ENCODE measurements around the gene GALNTL6. TPM values are rescaled to one million over a fixed set of nuclear protein-coding genes. Genes with fewer than 3 reads are reported as not detected.
"Not testable (repeated sequence)": the region's sequence is repeated elsewhere in the genome, so short reads cannot be mapped to it uniquely, and the experiment has no call there.

The GALNTL6 gene
- total RNA-seq, 2 donors from 2014 or later = 0.08 TPM; not detected in 1

GRCh38 chr4:173041482-173041881 is 1228.3 kb downstream of the GALNTL6 start:
- no peaks in the 10 kb centered on the region for H3K27me3 ChIP-seq
- no peaks in the 10 kb centered on the region for H3K4me1 ChIP-seq
- no peaks in the 10 kb centered on the region for H3K9me3 ChIP-seq
- no peak for TF ChIP-seq CTCF (IDR thresholded peaks at IDR 0.05)
- H3K27ac ChIP-seq = no peak overlapping the region
- H3K36me3 ChIP-seq = no peaks in the 10 kb centered on the region
- no peak overlapping the region for H3K4me3 ChIP-seq
- DNase-seq (ENCODE audit: low spot score) = no peak

DNA sequence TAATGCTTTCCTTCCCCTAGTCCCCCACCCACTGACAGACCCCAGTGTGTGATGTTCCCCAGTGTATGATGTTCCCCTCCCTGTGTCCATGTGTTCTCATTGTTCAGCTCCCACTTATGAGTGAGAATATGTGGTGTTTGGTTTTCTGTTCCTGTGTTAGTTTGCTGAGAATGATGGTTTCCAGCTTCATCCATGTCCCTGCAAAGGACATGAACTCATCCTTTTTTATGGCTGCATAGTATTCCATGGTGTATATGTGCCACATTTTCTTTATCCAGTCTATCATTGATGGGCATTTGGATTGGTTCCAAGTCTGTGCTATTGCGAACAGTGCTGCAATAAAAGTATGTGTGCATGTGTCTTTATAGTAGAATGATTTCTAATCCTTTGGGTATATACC is 1228.9 kb downstream of the GALNTL6 start:
- H3K27me3 ChIP-seq; H3K9me3 ChIP-seq; H3K36me3 ChIP-seq; H3K4me1 ChIP-seq; H3K4me3 ChIP-seq; H3K27ac ChIP-seq; DNase-seq (ENCODE audit: low spot score): not testable (repeated sequence)

DNA sequence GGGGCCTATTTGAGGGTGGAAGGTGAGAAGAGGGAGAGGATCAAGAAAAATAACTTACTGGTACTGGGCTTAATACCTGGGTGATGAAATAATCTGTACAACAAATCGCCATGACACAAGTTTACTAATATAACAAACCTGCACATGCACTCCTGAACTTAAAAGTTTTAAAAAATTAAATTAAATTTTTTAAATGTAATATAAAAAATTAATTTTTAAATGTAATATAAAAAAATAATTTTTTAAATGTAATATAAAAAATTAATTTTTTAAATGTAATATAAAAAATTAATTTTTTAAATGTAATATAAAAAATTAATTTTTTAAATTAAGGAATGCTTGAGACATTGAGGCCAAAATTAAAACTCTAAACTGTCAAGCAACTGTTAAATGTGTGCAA is 1231.1 kb downstream of the GALNTL6 start:
- no peak for TF ChIP-seq CTCF (IDR thresholded peaks at IDR 0.05)
- Histone ChIP-seq H3K4me3 (no peak overlapping the region), H3K27me3 (no peaks in the 10 kb centered on the region), H3K9me3 (no peaks in the 10 kb centered on the region), H3K36me3 (no peaks in the 10 kb centered on the region), H3K27ac (no peak overlapping the region), H3K4me1 (no peaks in the 10 kb centered on the region)
- no peak for DNase-seq (ENCODE audit: low spot score)

DNA sequence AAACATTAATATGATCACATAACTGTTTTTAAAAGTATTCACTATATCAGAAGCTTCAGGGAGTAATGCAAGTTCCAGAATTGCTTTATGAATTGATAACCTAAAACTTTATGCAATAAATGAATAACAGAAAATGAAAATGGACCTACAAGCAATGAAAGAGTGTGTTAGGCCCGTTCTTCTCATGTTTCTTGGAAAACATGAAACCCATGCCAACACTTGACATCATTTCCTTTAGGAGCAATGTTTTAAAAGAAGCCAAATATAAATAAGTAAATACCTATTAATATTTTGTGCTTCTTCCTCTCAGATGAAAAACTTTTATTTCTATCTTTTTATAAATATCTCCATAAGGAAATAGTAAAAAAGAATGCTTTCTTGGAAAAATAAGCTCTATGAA is 1232.4 kb downstream of the GALNTL6 start:
- Histone ChIP-seq H3K4me3 (no peak overlapping the region), H3K36me3 (no peaks in the 10 kb centered on the region), H3K4me1 (no peaks in the 10 kb centered on the region), H3K9me3 (no peaks in the 10 kb centered on the region), H3K27me3 (no peaks in the 10 kb centered on the region), H3K27ac (no peak overlapping the region)
- no peak for TF ChIP-seq CTCF (IDR thresholded peaks at IDR 0.05)
- no peak for DNase-seq (ENCODE audit: low spot score)

GRCh38 chr4:173046144-173046543 is 1232.9 kb downstream of the GALNTL6 start:
- Histone ChIP-seq H3K27ac (no peak overlapping the region), H3K36me3 (no peaks in the 10 kb centered on the region), H3K27me3 (no peaks in the 10 kb centered on the region), H3K9me3 (no peaks in the 10 kb centered on the region), H3K4me1 (no peaks in the 10 kb centered on the region), H3K4me3 (no peak overlapping the region)
- DNase-seq (ENCODE audit: low spot score) = no peak
- TF ChIP-seq CTCF (IDR thresholded peaks at IDR 0.05) = no peak

DNA sequence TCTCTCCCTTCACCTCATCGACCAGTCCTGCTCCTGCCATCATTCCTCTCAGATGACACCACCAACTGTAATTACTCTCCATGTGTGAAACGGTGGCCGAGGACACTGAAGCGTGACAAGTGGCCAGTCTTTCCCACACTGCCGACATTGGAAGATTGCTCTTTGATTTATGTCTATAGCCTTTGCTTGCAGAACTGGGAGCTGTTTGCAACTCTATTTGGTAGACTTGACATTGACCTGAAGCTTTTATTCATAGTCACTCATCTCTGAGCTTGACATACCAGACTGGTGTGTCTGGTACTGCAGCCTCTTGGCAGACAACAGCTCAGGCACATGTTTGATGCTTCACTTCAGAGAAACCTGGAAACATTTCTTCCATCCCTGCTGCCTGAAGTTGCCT is 1233.6 kb downstream of the GALNTL6 start:
- no peak for DNase-seq (ENCODE audit: low spot score)
- H3K4me1 ChIP-seq = no peaks in the 10 kb centered on the region
- no peak overlapping the region for H3K27ac ChIP-seq
- no peaks in the 10 kb centered on the region for H3K36me3 ChIP-seq
- H3K27me3 ChIP-seq = no peaks in the 10 kb centered on the region
- no peak for TF ChIP-seq CTCF (IDR thresholded peaks at IDR 0.05)
- H3K9me3 ChIP-seq = no peaks in the 10 kb centered on the region
- H3K4me3 ChIP-seq = no peak overlapping the region
